Eye (tissue), 1 donor: ENCODE results near the gene SKOR1.

Experiments used
- DNase-seq: peaks from one replicate; pipeline ENCODE4 v3.0.0-alpha.2; 2015

SKOR1 gene

GRCh38 chr15:67819636-67820035, 5.7 kb upstream of the SKOR1 start:
- DNase-seq, result no peak

DNA sequence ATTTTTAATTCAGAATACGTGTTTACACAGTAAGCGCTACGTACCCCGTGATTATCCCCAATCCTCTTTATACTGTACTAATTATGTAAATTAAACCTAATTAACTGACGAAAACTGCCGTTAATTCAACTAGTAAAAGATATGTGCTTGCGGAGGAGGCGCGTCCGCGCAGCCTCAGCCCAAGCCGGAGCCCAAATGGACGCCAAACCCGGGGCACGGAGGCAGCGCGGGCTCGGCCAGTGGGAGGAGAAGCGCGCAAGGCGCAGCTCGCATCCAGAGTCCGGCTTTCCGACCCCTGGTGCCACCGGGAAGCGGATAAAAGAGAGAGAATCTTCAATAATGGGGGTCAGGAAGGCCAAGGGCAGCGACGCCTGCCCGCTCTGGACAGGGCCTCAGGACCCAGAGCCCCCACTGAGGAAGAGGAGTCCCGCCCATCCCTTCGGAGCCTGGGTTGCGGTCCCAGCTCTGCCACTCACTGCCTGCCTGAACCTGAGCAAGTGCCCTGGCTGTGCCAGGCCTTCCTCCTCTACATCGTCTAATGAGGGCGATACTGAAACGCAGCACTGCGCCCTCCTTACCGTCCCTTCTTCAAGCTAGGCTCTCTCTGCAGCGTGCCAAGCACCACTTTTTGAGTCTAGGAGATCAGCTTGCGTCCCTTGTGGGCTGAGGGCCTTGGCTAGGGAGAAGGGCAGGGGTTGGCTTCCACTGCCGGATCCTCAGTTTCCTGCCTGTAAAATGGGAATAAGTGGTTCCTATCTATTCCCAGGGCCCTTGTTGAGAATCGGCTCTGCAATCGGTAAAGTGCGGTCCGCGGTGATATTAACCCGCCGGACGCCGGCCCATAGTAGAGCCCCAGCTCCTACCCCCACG, 5.0 kb upstream of the SKOR1 start:
- DNase-seq, result peak; percentile 50

- peak; percentile 88 for DNase-seq
These were observed 4.1 kb upstream of the SKOR1 start for GRCh38 chr15:67820992-67821783.

DNA sequence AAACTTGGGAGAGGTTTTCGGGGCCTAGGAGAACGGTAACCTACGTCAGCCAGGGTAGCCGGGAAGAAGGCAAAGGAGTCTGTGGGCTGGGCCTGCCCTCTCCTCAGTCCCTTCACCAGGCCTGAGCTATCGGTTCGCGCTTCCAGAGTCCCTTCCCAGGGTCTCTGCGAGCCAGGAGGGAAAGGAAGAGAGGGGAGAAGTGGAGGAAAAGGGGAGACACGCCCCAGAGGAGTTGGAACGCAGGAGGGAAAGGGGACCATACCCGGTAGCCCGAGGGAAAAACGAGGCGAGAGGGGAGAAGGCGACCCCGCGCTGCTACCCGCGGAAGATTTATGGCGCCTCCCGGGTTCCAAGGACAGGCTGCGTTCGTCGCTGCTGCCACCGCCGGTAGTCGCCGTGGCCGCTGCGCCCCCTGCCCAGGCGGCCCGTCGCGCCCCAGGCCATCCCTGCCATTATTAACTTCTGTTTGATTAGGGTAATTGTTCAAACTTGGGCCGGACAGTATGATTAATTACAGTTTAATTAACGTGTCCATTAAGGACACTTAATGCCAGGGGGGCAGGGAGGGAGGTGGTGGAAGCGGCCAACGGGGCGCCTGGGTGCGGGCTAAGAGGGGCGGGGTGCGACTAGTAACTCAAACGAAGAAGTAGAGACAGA, 3.4 kb upstream of the SKOR1 start:
- peak; percentile 22 for DNase-seq

- peak; percentile 30 for DNase-seq
These were observed 2.6 kb upstream of the SKOR1 start for GRCh38 chr15:67822537-67823313.

DNA sequence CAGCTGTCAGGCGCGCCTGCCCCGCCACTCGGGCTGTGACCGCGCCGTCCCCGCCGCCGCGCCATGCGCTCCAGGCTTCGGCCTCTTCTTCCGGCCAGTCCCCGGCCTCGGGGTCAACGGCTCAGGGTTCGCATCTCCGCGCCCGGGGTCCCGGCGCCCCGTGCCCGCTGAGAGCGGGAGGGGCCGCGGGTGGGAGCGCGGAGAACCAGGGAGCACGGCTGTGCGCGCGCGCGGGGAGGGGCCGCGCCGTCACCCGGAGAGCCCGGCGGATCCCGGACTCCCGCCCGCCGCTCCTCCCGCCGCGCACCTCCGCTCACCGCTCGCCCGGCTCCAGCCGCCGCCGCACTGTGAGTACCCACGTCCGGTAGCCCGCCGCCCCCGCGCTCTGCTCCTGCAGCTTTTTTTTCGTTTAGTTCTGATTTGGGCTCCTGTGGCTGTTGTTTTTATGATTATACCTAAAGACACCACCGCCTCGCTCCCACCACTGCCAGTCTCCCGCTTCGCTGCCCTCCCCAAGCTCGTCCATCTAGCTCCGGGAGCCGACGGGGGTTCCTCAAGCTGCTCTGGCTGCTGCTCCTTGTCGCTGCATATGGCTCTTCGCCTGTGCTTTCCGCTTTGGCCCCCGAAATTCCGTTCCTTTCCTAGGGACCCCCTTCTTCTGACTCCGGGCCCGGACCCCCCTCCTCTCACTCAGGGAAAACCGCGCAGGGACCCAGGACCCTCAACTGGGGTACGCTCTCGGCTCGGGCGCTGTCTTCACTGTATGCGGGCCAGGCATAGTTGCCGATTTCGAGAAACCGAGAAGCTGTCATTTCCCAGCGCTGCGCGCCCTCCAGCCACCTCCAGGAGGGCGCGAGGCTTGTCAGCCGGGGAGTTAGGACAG, 1.8 kb upstream of the SKOR1 start:
- peak; percentile 60 for DNase-seq

- peak; percentile 56 for DNase-seq
These were observed 926 bp upstream of the SKOR1 start for GRCh38 chr15:67824197-67824968.

- DNase-seq, result peak; percentile 61
These were observed 790 bp downstream of the SKOR1 start for GRCh38 chr15:67825881-67826716.

DNA sequence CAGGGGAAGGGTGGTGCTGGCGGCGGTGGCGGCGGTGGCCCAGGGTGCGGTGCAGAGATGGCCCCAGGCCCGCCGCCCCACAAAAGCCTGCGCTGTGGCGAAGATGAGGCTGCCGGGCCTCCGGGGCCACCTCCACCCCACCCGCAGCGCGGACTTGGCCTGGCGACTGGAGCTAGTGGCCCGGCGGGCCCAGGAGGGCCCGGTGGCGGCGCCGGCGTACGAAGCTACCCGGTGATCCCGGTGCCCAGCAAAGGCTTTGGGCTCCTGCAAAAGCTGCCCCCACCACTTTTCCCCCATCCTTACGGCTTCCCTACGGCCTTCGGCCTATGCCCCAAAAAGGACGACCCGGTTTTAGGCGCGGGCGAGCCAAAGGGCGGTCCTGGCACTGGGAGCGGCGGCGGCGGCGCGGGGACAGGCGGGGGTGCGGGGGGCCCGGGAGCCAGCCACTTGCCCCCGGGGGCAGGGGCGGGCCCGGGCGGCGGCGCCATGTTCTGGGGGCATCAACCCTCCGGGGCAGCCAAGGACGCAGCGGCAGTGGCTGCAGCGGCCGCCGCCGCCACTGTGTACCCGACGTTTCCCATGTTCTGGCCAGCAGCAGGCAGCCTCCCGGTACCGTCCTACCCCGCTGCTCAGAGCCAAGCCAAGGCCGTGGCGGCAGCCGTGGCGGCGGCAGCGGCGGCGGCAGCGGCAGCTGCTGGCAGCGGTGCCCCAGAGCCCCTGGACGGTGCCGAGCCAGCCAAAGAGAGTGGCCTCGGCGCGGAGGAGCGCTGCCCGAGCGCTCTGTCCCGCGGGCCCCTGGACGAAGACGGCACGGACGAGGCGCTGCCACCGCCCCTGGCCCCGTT, 1.6 kb downstream of the SKOR1 start:
- peak; percentile 30 for DNase-seq

DNA sequence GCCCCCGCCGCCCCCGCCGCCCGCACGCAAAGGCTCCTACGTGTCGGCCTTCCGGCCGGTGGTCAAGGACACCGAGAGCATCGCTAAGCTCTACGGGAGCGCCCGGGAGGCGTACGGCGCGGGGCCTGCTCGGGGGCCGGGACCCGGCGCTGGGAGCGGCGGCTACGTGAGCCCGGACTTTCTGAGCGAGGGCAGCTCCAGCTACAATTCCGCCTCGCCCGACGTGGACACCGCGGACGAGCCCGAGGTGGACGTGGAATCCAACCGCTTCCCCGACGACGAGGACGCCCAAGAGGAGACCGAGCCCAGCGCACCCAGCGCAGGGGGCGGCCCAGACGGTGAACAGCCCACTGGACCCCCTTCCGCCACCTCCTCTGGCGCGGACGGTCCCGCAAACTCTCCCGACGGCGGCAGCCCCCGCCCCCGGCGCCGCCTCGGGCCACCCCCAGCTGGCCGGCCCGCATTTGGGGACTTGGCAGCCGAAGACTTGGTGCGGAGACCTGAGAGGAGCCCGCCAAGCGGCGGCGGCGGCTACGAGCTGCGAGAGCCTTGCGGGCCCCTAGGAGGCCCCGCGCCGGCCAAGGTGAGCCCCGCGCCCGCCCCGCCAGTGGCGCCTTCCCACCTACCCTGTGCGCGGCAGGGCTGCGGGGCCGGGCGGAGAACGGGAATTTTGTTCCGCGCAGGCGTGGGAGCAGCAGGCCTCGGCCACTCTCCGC, 2.4 kb downstream of the SKOR1 start:
- DNase-seq, result peak; percentile 47

GRCh38 chr15:67828278-67828968, 3.1 kb downstream of the SKOR1 start:
- peak; percentile 64 for DNase-seq

DNA sequence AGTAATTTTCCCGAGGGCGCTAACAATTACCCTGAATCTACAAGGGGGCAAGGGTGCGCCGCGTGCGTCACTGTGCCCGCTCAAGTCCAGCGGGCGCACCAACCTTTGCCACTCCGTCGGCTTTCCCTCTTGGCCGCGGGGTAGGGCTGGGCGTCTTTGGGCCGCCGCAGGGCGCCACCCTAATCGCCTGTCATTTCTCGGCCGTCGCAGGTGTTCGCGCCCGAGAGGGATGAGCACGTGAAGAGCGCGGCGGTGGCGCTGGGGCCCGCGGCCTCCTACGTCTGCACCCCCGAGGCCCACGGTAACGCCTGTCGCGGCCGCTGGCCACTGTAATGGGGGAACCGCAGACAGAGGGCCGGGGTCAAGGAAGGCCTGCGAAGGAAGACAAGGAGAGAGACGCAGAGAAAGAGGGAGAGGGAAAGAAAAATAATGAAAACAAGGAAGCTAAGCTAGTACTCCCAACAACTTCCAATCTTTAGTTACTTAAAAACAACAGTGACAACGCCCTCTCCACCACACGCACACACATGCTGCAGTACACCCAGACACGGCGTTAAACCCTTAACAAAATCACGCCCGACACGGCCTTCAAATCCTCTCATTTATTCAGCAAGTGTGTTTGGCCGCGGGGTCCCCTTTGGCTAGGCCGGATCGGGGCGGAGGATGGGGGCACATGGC, 3.8 kb downstream of the SKOR1 start:
- peak; percentile 58 for DNase-seq

- peak; percentile 42 for DNase-seq
These were observed 4.6 kb downstream of the SKOR1 start for GRCh38 chr15:67829647-67830504.

DNA sequence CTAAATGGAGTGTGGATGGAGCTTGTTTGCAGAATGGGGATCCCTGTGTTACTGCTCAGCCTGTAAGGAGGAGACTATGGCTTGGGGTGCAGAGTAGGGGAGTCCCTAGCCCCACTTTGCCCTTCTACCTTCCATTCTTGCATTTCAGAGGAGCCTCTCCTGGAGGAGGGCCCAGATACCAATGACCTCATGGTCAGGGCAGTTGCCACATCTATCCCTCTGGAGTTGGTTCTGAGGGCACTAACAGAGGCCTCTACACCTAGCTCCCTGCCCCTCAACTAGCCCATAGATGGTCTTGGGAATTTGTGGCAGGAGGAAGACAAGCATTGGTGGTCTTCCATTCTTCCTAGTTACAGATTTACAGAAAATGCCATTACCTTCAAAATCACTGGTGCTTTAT, 6.1 kb downstream of the SKOR1 start:
- no peak for DNase-seq

DNA sequence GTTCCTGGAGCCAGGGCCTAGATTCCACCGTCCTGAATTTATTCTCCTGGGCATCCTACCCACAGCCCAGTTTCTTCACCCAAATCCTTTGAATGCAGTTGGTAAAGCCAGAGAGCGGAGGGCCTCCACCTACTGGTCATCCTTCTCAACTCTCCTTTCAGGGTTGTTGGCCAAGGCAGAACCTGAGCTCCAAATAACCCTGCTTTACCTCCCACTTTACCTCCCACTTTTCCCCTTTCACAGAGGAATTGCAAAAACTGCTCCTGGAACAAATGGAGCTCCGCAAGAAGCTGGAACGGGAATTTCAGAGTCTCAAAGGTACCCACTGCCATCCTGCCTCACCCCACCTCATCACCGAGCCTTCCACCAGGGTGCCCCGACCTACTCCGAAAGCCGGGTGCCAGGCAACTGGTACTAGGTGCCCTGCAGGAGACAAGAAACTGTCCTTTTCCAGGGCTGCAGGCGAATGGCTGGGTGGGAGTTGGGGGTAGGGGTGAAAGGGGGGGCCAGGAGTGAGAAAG, 6.8 kb downstream of the SKOR1 start:
- peak; percentile 67 for DNase-seq
